ENCODE data around the gene ZGPAT. TPM values are rescaled to one million over a fixed set of nuclear protein-coding genes. Genes with fewer than 3 reads are reported as not detected.

ZGPAT gene
- total RNA-seq, 2 donors from 2014 or later: 28.8 to 29.5 TPM

DNA sequence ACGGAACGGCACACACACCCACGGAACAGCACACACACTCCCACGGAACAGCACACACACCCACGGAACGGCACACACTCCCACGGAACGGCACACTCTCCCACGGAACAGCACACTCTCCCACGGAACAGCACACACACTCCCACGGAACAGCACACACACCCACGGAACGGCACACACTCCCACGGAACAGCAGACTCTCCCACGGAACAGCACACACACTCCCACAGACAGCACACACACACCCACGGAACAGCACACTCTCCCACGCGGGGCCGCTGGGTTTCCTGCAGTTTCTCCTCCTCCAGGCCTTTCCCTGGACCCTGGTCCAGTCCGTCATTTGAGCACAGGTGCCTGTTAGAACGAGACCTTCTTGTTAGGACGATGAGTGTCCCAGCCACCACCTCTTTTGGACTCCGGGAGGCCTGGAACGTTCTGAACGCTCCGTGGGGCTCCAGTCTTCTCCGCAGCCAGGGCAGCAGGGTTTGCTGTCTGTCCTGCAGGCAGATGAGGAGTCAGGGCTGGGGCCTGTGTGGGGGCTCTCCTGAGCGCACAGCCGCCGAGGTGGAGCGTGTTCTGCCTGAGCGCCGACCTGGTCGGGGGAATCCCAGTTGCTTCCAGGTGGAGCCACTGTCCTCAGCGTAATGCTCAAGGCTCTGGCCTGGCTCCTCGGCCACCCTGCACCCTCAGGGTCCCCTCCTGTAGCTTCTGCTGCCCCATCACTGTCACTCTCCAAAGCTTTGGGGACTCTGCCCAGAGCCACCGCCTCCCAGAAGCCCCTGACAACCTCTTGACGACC lies 29.0 kb upstream of the ZGPAT start:
- TF ChIP-seq, protein P1, sequence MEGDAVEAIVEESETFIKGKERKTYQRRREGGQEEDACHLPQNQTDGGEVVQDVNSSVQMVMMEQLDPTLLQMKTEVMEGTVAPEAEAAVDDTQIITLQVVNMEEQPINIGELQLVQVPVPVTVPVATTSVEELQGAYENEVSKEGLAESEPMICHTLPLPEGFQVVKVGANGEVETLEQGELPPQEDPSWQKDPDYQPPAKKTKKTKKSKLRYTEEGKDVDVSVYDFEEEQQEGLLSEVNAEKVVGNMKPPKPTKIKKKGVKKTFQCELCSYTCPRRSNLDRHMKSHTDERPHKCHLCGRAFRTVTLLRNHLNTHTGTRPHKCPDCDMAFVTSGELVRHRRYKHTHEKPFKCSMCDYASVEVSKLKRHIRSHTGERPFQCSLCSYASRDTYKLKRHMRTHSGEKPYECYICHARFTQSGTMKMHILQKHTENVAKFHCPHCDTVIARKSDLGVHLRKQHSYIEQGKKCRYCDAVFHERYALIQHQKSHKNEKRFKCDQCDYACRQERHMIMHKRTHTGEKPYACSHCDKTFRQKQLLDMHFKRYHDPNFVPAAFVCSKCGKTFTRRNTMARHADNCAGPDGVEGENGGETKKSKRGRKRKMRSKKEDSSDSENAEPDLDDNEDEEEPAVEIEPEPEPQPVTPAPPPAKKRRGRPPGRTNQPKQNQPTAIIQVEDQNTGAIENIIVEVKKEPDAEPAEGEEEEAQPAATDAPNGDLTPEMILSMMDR (conservative IDR thresholded peaks at IDR 0.05): no peak
- no peak overlapping the region for H3K4me3 ChIP-seq (ENCODE audit: low read length)
- H3K27ac ChIP-seq (ENCODE audit: low read depth, low read length): no peak overlapping the region
- no peak overlapping the region for H3K4me3 Mint-ChIP-seq
- no peaks in the 10 kb centered on the region for H3K9me3 ChIP-seq (ENCODE audit: control insufficient read depth, low read length)
- no peaks in the 10 kb centered on the region for H3K4me1 Mint-ChIP-seq
- no peak overlapping the region for H3K9ac ChIP-seq (ENCODE audit: extremely low read depth, low read length, poor library complexity, severe bottlenecking)
- H3K27ac Mint-ChIP-seq: no peak overlapping the region
- no peaks in the 10 kb centered on the region for H3K4me1 ChIP-seq (ENCODE audit: control insufficient read depth, insufficient read depth, low read length)
- WGBS, 2 experiments (ENCODE audit: insufficient coverage in 1 of 2, insufficient read length in 1 of 2): 86 to 91% methylated on average over 25 to 35 of the region's 38 CpGs
- peaks cover 5% of the 10 kb centered on the region for H3K36me3 ChIP-seq (ENCODE audit: control insufficient read depth, insufficient read depth, low read length)
- DNase-seq: no peak
- H3K27me3 ChIP-seq (ENCODE audit: control insufficient read depth, insufficient read depth, low read length, poor library complexity, severe bottlenecking): no peaks in the 10 kb centered on the region
- no peaks in the 10 kb centered on the region for H3K27me3 Mint-ChIP-seq (ENCODE audit: insufficient read depth)
- H3K9me3 Mint-ChIP-seq: no peaks in the 10 kb centered on the region
- H3K36me3 Mint-ChIP-seq (ENCODE audit: low read depth): peaks cover 23% of the 10 kb centered on the region

- Histone ChIP-seq H3K4me1 (ENCODE audit: control insufficient read depth, insufficient read depth, low read length) (no peaks in the 10 kb centered on the region), H3K27ac (ENCODE audit: low read depth, low read length) (no peak overlapping the region), H3K9me3 (ENCODE audit: control insufficient read depth, low read length) (no peaks in the 10 kb centered on the region), H3K36me3 (ENCODE audit: control insufficient read depth, insufficient read depth, low read length) (peaks cover 5% of the 10 kb centered on the region), H3K4me3 (ENCODE audit: low read length) (no peak overlapping the region), H3K27me3 (ENCODE audit: control insufficient read depth, insufficient read depth, low read length, poor library complexity, severe bottlenecking) (no peaks in the 10 kb centered on the region), H3K9ac (ENCODE audit: extremely low read depth, low read length, poor library complexity, severe bottlenecking) (no peak overlapping the region)
- Mint-ChIP-seq H3K27me3 (ENCODE audit: insufficient read depth) (no peaks in the 10 kb centered on the region), H3K9me3 (no peaks in the 10 kb centered on the region), H3K4me3 (no peak overlapping the region), H3K4me1 (no peaks in the 10 kb centered on the region), H3K27ac (no peak overlapping the region), H3K36me3 (ENCODE audit: low read depth) (peaks cover 22% of the 10 kb centered on the region)
- TF ChIP-seq, protein P1 (conservative IDR thresholded peaks at IDR 0.05): no peak
- 94 to 95% methylated on average over 19 of the region's 19 CpGs for WGBS, 2 experiments (ENCODE audit: insufficient coverage in 1 of 2, insufficient read length in 1 of 2)
- DNase-seq: no peak
Observed at GRCh38 chr20:63679799-63680305, 28.0 kb upstream of the ZGPAT start.

- Histone ChIP-seq H3K27ac (ENCODE audit: low read depth, low read length) (no peak overlapping the region), H3K4me3 (ENCODE audit: low read length) (no peak overlapping the region), H3K4me1 (ENCODE audit: control insufficient read depth, insufficient read depth, low read length) (no peaks in the 10 kb centered on the region), H3K9ac (ENCODE audit: extremely low read depth, low read length, poor library complexity, severe bottlenecking) (no peak overlapping the region), H3K27me3 (ENCODE audit: control insufficient read depth, insufficient read depth, low read length, poor library complexity, severe bottlenecking) (no peaks in the 10 kb centered on the region), H3K36me3 (ENCODE audit: control insufficient read depth, insufficient read depth, low read length) (peaks cover 5% of the 10 kb centered on the region), H3K9me3 (ENCODE audit: control insufficient read depth, low read length) (no peaks in the 10 kb centered on the region)
- Mint-ChIP-seq H3K9me3 (no peaks in the 10 kb centered on the region), H3K27me3 (ENCODE audit: insufficient read depth) (no peaks in the 10 kb centered on the region), H3K4me3 (no peak overlapping the region), H3K4me1 (no peaks in the 10 kb centered on the region), H3K27ac (no peak overlapping the region), H3K36me3 (ENCODE audit: low read depth) (peaks cover 19% of the 10 kb centered on the region)
- TF ChIP-seq, protein P1 (conservative IDR thresholded peaks at IDR 0.05): no peak
- WGBS, 2 experiments (ENCODE audit: insufficient coverage in 1 of 2, insufficient read length in 1 of 2): 92 to 96% methylated on average over 12 to 13 of the region's 13 CpGs
- DNase-seq: no peak
Observed at GRCh38 chr20:63680427-63680826, 27.4 kb upstream of the ZGPAT start.
